Mesothelial cell of epicardium (in vitro differentiated cells): ENCODE data around the gene NFASC. TPM values are rescaled to one million over a fixed set of nuclear protein-coding genes. Genes with fewer than 3 reads are reported as not detected.

ENCODE experiments used
- DNase-seq, 2 experiments: peaks; one replicate each; pipeline ENCODE4 v3.0.0; 2021; ENCODE audit warnings: low spot score in 2 of 2; ENCODE audit not compliant: unreplicated experiment in 2 of 2
- H3K27ac Mint-ChIP-seq: 2 replicates; pipeline ENCODE4 v1.8.0; 2021; ENCODE audit warnings: mixed read lengths
- H3K27me3 Mint-ChIP-seq: 2 replicates; pipeline ENCODE4 v1.8.0; 2021; ENCODE audit warnings: low read depth, mixed read lengths
- H3K36me3 Mint-ChIP-seq: 2 replicates; pipeline ENCODE4 v1.8.0; 2021; ENCODE audit warnings: mixed read lengths
- H3K4me1 Mint-ChIP-seq: 2 replicates; pipeline ENCODE4 v1.8.0; 2021; ENCODE audit warnings: mixed read lengths
- H3K4me3 Mint-ChIP-seq: 2 replicates; pipeline ENCODE4 v1.8.0; 2021; ENCODE audit warnings: mild to moderate bottlenecking, moderate library complexity, mixed read lengths
- H3K9me3 Mint-ChIP-seq: 2 replicates; pipeline ENCODE4 v1.8.0; 2021; ENCODE audit warnings: mixed read lengths
- total RNA-seq: library from RNA; stranded (reverse); gene quantifications from 3 replicates; pipeline ENCODE4 v1.2.1, GENCODE V29; 2021
- TF ChIP-seq, protein P1 (sequence below): fragments of 200-600 bp; sonication (generic); IDR thresholded peaks from one replicate; pipeline ENCODE4 v1.5.0; 2021; ENCODE audit warnings: antibody characterized with exemption; ENCODE audit not compliant: unreplicated experiment

The NFASC gene
- total RNA-seq, 1 donor from 2014 or later = 0.72 TPM

DNA sequence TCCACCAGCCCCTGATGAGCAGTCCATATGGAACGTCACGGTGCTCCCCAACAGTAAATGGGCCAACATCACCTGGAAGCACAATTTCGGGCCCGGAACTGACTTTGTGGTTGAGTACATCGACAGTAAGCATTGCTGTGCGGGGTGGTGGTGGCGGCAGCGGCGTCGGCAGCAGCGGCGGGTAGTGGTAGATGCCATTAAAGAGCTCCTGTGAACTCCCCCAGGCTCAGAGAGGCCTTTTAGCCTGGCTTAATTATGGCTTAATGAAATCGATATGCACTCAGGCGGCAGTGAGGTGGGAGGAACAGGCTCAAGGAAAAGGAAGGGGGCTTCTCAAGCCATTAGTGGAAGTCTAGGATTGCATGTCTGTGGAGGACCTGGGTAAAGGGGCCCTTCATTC is 130.5 kb downstream of the NFASC start:
- Mint-ChIP-seq H3K36me3 (no peaks in the 10 kb centered on the region), H3K9me3 (no peaks in the 10 kb centered on the region), H3K27ac (no peak overlapping the region), H3K27me3 (peaks cover 45% of the 10 kb centered on the region), H3K4me3 (no peak overlapping the region), H3K4me1 (peaks cover 19% of the 10 kb centered on the region)
- DNase-seq = no peak
- TF ChIP-seq, protein P1, sequence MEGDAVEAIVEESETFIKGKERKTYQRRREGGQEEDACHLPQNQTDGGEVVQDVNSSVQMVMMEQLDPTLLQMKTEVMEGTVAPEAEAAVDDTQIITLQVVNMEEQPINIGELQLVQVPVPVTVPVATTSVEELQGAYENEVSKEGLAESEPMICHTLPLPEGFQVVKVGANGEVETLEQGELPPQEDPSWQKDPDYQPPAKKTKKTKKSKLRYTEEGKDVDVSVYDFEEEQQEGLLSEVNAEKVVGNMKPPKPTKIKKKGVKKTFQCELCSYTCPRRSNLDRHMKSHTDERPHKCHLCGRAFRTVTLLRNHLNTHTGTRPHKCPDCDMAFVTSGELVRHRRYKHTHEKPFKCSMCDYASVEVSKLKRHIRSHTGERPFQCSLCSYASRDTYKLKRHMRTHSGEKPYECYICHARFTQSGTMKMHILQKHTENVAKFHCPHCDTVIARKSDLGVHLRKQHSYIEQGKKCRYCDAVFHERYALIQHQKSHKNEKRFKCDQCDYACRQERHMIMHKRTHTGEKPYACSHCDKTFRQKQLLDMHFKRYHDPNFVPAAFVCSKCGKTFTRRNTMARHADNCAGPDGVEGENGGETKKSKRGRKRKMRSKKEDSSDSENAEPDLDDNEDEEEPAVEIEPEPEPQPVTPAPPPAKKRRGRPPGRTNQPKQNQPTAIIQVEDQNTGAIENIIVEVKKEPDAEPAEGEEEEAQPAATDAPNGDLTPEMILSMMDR = no peak

DNA sequence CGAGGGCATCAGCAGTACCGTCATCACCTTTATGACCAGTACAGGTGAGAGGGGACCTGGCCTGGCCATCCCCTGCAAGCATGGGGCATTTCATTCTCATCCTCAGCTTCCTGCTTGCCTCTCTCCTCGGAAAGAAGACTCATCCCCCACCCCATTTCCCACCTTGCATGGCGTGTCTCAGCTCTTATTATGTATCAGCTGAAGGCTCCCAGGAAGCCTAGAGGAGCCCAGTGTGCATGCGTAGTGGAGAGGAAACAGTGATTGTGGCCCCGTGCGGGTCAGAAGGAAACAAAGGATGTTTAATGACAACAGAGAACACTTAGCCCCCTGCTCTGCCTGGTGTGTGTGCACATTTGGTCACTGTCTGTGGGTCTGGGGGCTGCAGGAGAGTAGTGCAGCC is 132.0 kb downstream of the NFASC start:
- Mint-ChIP-seq H3K4me3 (no peak overlapping the region), H3K4me1 (peaks cover 16% of the 10 kb centered on the region), H3K27ac (no peak overlapping the region), H3K9me3 (no peaks in the 10 kb centered on the region), H3K27me3 (peaks cover 51% of the 10 kb centered on the region), H3K36me3 (no peaks in the 10 kb centered on the region)
- TF ChIP-seq, protein P1 = no peak
- DNase-seq = no peak

DNA sequence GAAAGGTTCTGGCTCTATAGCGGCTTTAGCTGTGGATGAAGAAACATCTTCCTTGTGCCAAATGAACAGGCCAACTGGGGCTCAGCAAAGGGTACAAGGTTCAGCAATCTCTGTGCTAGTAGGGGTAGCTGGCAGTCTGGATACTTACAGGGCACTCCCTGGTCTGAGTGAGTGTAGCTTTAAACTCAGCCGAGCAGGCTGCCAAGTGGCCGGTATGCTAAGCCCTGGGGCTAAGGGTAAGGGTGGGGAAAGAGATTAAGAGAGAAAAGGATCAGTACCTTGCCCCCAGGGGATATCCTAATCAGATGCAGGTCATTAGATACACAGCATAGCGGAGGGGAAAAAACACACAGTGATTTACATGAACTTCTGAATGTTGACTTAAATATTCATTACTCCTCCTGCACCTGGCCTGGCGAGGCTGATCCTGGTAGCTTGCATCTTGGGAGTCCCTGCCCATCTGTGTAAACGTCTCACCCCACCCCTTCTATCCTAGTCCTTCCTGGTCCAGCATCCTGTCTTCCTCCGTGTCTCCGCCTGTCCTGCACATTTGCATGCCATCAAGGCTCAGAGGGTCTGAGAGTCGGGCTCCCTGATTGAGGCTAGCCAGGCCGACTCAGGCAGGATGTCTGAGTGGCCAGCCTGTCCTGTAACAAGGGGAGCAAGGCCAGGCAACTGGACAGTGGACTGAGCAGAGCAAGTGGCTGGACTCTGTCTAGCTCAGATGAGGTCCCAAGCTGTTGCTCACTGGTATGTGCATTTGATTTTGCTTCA is 132.9 kb downstream of the NFASC start:
- H3K4me3 Mint-ChIP-seq = no peak overlapping the region
- H3K27me3 Mint-ChIP-seq = peaks cover 51% of the 10 kb centered on the region
- no peak overlapping the region for H3K27ac Mint-ChIP-seq
- H3K36me3 Mint-ChIP-seq = no peaks in the 10 kb centered on the region
- no peaks in the 10 kb centered on the region for H3K9me3 Mint-ChIP-seq
- TF ChIP-seq, protein P1 = no peak
- DNase-seq = no peak
- H3K4me1 Mint-ChIP-seq = peaks cover 13% of the 10 kb centered on the region

DNA sequence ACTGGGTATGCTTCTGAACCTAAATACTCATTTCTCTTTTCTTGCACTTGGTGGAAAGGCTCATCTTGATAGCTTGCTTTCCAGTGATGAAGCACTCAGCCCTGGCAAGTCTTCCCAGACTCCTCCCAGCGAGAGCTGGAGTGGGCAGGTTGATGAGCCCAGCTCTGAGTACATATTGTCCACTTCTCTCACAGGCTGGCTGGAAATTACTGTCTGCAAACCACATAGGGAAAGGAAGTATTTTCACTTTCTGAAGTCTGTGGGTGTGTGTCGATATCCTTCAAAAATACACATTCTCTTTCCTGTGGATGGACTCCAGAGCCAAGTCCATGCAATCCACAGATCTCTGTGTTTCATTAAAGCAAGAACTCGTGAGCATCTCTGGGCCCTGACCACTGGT is 133.7 kb downstream of the NFASC start:
- TF ChIP-seq, protein P1 = no peak
- no peak overlapping the region for H3K27ac Mint-ChIP-seq
- no peaks in the 10 kb centered on the region for H3K36me3 Mint-ChIP-seq
- H3K4me1 Mint-ChIP-seq = peaks cover 10% of the 10 kb centered on the region
- no peak for DNase-seq
- H3K4me3 Mint-ChIP-seq = no peak overlapping the region
- no peaks in the 10 kb centered on the region for H3K9me3 Mint-ChIP-seq
- H3K27me3 Mint-ChIP-seq = peaks cover 48% of the 10 kb centered on the region

DNA sequence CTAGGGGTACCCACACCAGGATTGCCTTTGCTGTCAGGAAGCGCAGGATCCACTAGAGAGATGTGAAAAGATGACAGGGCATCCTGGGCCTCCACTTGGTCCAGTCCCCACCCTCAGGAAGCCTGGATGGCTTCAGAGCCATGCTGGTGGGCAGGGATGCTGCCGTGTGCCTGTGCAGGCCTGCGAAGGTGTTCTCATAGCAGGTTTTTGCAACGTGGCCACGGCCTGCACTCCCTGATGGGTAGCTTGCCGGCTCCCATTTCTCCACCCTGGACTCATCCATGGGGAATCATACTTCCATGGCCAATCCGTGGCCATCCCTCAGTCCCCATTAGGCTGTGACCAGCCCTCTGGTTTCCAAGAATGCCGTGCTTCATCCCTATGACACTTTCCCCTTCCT is 138.2 kb downstream of the NFASC start:
- H3K36me3 Mint-ChIP-seq = no peaks in the 10 kb centered on the region
- peaks cover 23% of the 10 kb centered on the region for H3K27me3 Mint-ChIP-seq
- DNase-seq = no peak
- no peaks in the 10 kb centered on the region for H3K9me3 Mint-ChIP-seq
- H3K27ac Mint-ChIP-seq = no peak overlapping the region
- TF ChIP-seq, protein P1 = no peak
- peaks cover 17% of the 10 kb centered on the region for H3K4me1 Mint-ChIP-seq
- no peak overlapping the region for H3K4me3 Mint-ChIP-seq
